SK-MEL-5 (cell line): ENCODE results near the gene PEX14. TPM values are rescaled to one million over a fixed set of nuclear protein-coding genes. Genes with fewer than 3 reads are reported as not detected.

Experiments used
- DNase-seq: peaks from one replicate; pipeline ENCODE4 v3.0.0-alpha.2; 2016; ENCODE audit warnings: low read depth, low spot score
- in situ Hi-C: cut with HindIII; loops from 2 replicates; pipeline ENCODE4 v1.10.0; 2016; ENCODE audit warnings: low sequenced_read_pairs, high pct_unique_total_duplicates, low pct_unique_long_range_greater_than_20kb
- total RNA-seq: library from RNA; depleted of rRNA; stranded (reverse); fragments of >200 nt; shearing (Covaris generic); gene quantifications from 2 replicates; pipeline ENCODE4 v1.2.3, GENCODE V29; 2014

The PEX14 gene
- total RNA-seq, 1 experiment from 2014 or later, result 9.7 TPM

GRCh38 chr1:10528066-10529014 lies 53.6 kb downstream of the PEX14 start:
- in situ Hi-C loops, result no loop called here

GRCh38 chr1:10529091-10529490 lies 54.3 kb downstream of the PEX14 start:
- in situ Hi-C loops, result no loop called here
- no peak for DNase-seq

More at GRCh38 chr1:10528066-10529014, 53.6 kb downstream of the PEX14 start:
- no peak for DNase-seq

GRCh38 chr1:10529765-10530164 lies 55.0 kb downstream of the PEX14 start:
- DNase-seq, result no peak
- in situ Hi-C loops, result no loop called here

GRCh38 chr1:10530281-10530740 lies 55.6 kb downstream of the PEX14 start:
- in situ Hi-C loops, result no loop called here
- DNase-seq, result no peak

GRCh38 chr1:10530756-10531495 lies 56.2 kb downstream of the PEX14 start:
- in situ Hi-C loops, result no loop called here
- no peak for DNase-seq

GRCh38 chr1:10532362-10532761 lies 57.6 kb downstream of the PEX14 start:
- in situ Hi-C loops, result no loop called here

GRCh38 chr1:10534519-10534918 lies 59.8 kb downstream of the PEX14 start:
- DNase-seq, result no peak
- in situ Hi-C loops, result no loop called here

More at GRCh38 chr1:10532362-10532761, 57.6 kb downstream of the PEX14 start:
- no peak for DNase-seq

GRCh38 chr1:10536133-10536770 lies 61.5 kb downstream of the PEX14 start:
- in situ Hi-C loops, result no loop called here
- no peak for DNase-seq

GRCh38 chr1:10537082-10537766 lies 62.5 kb downstream of the PEX14 start:
- in situ Hi-C loops, result no loop called here

GRCh38 chr1:10538646-10539355 lies 64.1 kb downstream of the PEX14 start:
- in situ Hi-C loops, result no loop called here
- no peak for DNase-seq

More at GRCh38 chr1:10537082-10537766, 62.5 kb downstream of the PEX14 start:
- DNase-seq, result no peak

- in situ Hi-C loops, result no loop called here
- no peak for DNase-seq
Observed at GRCh38 chr1:10539411-10540043, 64.8 kb downstream of the PEX14 start.

- DNase-seq, result no peak
- in situ Hi-C loops, result no loop called here
Observed at GRCh38 chr1:10540277-10541005, 65.7 kb downstream of the PEX14 start.

GRCh38 chr1:10541286-10541685 lies 66.5 kb downstream of the PEX14 start:
- in situ Hi-C loops, result no loop called here
- no peak for DNase-seq

- in situ Hi-C loops, result no loop called here
- no peak for DNase-seq
Observed at GRCh38 chr1:10544239-10544638, 69.5 kb downstream of the PEX14 start.

- in situ Hi-C loops, result no loop called here
- DNase-seq, result no peak
Observed at GRCh38 chr1:10546896-10547295, 72.1 kb downstream of the PEX14 start.
